Right renal pelvis (tissue), 4 donors: Measurements from ENCODE around the gene C6orf136. TPM values are rescaled to one million over a fixed set of nuclear protein-coding genes. Genes with fewer than 3 reads are reported as not detected.
A peak's percentile ranks its signal among the peaks of the same experiment; 100 is the strongest.

Experiments used
- DNase-seq, 4 donors: peaks; one replicate each; pipeline ENCODE4 v3.0.0-alpha.2; 2013; ENCODE audit warnings: low read depth in 4 of 4, low spot score in 3 of 4, missing footprints in 1 of 4
- polyA plus RNA-seq, 4 donors: library from polyadenylated mRNA; unstranded; fragments of 120-200 nt; gene quantifications; one replicate each; pipeline ENCODE4 v1.2.1, GENCODE V29; 2013; ENCODE audit not compliant: insufficient read length in 4 of 4

The C6orf136 gene
- polyA plus RNA-seq, 4 donors, result 18.0 to 27.5 (median 23.4) TPM

GRCh38 chr6:30685157-30686008, 38.5 kb downstream of the C6orf136 start:
- no peak for DNase-seq

GRCh38 chr6:30686009-30686907, 39.3 kb downstream of the C6orf136 start, which contains the start of gene PPP1R18:
PPP1R18 (minus strand) TSS chr6:30686645; CDS start chr6:30686018, 627 bp downstream.
- DNase-seq, result no peak

GRCh38 chr6:30686908-30687658, 40.1 kb downstream of the C6orf136 start:
- peak; percentile 72 to 81 (median 80) for DNase-seq

- DNase-seq, result no peak
These were observed 40.9 kb downstream of the C6orf136 start for GRCh38 chr6:30687659-30688431.

- no peak for DNase-seq
These were observed 41.6 kb downstream of the C6orf136 start for GRCh38 chr6:30688569-30688968.

- DNase-seq, result no peak
These were observed 42.3 kb downstream of the C6orf136 start for GRCh38 chr6:30689022-30689865.

- DNase-seq, result no peak
These were observed 43.1 kb downstream of the C6orf136 start for GRCh38 chr6:30689985-30690384.

GRCh38 chr6:30690403-30691207, 43.7 kb downstream of the C6orf136 start, which contains the start of gene NRM:
NRM (minus strand) TSS chr6:30690984; CDS start chr6:30690974, 10 bp downstream.
- DNase-seq, result peak in 3 of 4 donors; percentile 78 to 85 (median 82)

GRCh38 chr6:30691208-30691847, 44.4 kb downstream of the C6orf136 start:
- no peak for DNase-seq

GRCh38 chr6:30696432-30696831, 49.5 kb downstream of the C6orf136 start:
- no peak for DNase-seq

- DNase-seq, result no peak
These were observed 53.4 kb downstream of the C6orf136 start for GRCh38 chr6:30700340-30700739.

Other genes with a start within 250 kb of the C6orf136 start
- gene HLA-E, start 157.6 kb upstream of the C6orf136 start, polyA plus RNA-seq, result 100 to 1,000 TPM; 121 to 129 (median 122) TPM
- 100 to 1,000 TPM in 1 of 4 donors, 10 to 100 TPM in 3; 79.2 to 108 (median 85.3) TPM for gene GNL1, start 90.6 kb upstream of the C6orf136 start, polyA plus RNA-seq
- 10 to 100 TPM; 29.4 to 31.1 (median 29.9) TPM for gene PRR3, start 89.8 kb upstream of the C6orf136 start, polyA plus RNA-seq
- gene ABCF1, start 75.7 kb upstream of the C6orf136 start, polyA plus RNA-seq, result 10 to 100 TPM; 63.3 to 65.8 (median 64.9) TPM
- gene PPP1R10, start 29.9 kb upstream of the C6orf136 start, polyA plus RNA-seq, result 10 to 100 TPM; 50.5 to 67.6 (median 58.4) TPM
- gene MRPS18B, start 29.3 kb upstream of the C6orf136 start, polyA plus RNA-seq, result 10 to 100 TPM; 60.6 to 69.1 (median 62.1) TPM
- gene ATAT1, start 20.3 kb upstream of the C6orf136 start, polyA plus RNA-seq, result 10 to 100 TPM; 34.9 to 42.2 (median 37.1) TPM
- gene DHX16, start 25.9 kb downstream of the C6orf136 start, polyA plus RNA-seq, result 10 to 100 TPM; 35.9 to 44.1 (median 40.8) TPM
- gene PPP1R18, start 39.5 kb downstream of the C6orf136 start, polyA plus RNA-seq, result 10 to 100 TPM; 39.5 to 41.7 (median 41.3) TPM
- 10 to 100 TPM; 37.6 to 39.7 (median 38.2) TPM for gene NRM, start 43.9 kb downstream of the C6orf136 start, polyA plus RNA-seq
- gene MDC1, start 70.1 kb downstream of the C6orf136 start, polyA plus RNA-seq, result 10 to 100 TPM; 39.8 to 46.4 (median 41.5) TPM
- 1,000 to 10,000 TPM; 1,131 to 1,274 (median 1,215) TPM for gene TUBB, start 73.2 kb downstream of the C6orf136 start, polyA plus RNA-seq
- gene FLOT1, start 95.6 kb downstream of the C6orf136 start, polyA plus RNA-seq, result 100 to 1,000 TPM; 135 to 145 (median 143) TPM
- gene IER3, start 97.4 kb downstream of the C6orf136 start, polyA plus RNA-seq, result 10 to 100 TPM; 19.5 to 27.0 (median 25.1) TPM
- gene DDR1, start 237.4 kb downstream of the C6orf136 start, polyA plus RNA-seq, result 100 to 1,000 TPM; 164 to 211 (median 178) TPM